ENCODE data around the gene ITPR1.

- TF ChIP-seq POLR2A (IDR thresholded peaks at IDR 0.05) (no peak), CTCF (IDR thresholded peaks at IDR 0.05) (no peak)
Measured at GRCh38 chr3:4581920-4582611, 88.9 kb downstream of the ITPR1 start.

All from thyroid gland (tissue), 4 donors.